GM21737 (cell line): ENCODE data around the gene RCC1.
"Not testable (repeated sequence)": the region's sequence is repeated elsewhere in the genome, so short reads cannot be mapped to it uniquely, and the experiment has no call there.

Source experiments
- ATAC-seq: cut with Tn5 transposase; IDR thresholded peaks from one replicate; pipeline ENCODE4 v1.9.1; 2021; ENCODE audit warnings: mild to moderate bottlenecking, moderate library complexity; ENCODE audit not compliant: unreplicated experiment

The RCC1 gene

DNA sequence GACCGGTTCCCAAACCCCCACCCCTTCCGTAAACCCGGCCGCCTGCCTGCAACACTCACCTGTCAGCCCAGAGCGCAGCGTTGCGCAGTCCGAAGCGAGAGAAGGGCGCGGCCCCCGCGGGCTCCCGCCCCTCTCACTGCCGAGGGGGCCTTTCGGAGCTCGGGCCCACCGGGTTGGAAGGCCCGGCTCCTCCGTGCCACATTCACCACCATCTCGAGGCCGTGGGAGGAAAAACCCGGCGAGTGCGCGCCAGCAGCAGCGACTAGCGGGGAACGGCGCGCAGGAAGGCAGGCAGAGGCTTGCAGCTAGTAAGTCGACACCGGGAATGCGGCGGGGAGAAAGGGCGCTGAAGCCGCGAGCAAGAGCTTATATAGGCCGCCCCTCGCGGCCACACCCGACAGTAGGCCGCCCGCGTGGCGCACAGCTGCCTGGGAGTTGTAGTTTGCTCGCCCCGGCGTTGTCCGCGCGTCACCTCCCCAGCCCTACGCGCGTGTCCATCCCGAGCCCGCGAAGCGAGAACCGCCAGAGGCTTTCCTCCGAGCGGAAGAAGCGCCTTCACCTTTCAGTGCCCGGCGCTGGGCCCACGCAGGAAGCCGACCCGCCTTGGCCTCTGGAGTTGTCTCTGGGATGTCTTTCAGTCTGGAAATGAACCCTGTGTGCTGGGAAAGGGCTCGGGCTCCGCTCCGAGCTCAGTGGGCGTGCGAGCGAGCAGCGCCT, 75.8 kb downstream of the RCC1 start:
- peak; percentile 81 for ATAC-seq

DNA sequence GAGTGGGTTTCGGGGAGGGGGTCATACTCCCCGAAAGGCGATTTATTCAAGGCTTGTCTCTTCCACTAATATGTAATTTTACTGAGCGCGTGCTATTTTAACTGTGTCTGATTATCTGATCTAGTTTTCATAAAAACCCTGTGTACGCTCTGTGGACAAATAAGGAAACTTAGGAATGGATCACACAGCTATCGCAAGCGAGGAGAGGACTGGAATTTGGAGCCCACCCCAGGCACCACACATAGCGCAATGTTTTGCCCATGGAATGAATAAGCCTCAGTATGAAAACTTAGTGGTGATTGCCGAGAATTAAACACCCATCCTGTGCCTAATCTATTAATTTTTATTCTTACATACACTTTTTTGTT, 76.4 kb downstream of the RCC1 start:
- no peak for ATAC-seq

DNA sequence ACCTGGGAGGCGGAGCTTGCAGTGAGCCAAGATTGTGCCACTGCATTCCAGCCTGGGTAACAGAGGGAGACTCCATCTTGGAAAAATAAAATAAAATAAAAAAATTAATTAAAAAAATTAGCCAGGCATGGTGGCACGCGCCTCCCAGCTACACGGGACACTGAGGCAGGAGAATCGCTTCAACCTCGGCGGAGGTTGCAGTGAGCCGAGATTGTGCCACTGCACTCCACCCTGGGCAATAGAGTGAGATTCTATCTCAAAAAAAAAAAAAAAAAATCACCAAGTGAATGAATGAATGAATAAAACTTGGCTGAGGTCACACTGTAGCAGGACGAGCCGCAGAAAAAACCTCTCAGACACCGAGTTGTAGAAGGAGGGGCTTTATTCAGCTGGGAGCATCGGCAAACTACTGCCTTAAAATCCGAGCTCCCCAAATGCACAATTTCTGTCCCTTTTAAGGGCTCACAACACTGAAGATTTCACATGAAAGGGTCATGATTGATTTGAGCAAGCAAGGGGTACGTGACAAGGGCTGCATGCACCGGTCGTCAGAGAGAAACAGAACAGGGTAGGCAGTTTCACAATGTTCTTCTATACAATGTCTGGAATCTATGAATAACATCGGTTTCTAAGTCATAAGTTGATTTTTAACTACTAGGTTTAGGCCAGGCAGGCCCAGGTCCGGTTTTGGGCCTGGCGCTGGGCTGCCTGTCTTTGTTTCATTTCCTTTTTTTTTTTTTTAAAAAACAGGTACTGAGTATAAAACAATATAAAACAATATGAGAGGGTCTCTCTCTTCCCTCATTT, 80.9 kb downstream of the RCC1 start:
- not testable (repeated sequence) for ATAC-seq
